ENCODE data around the gene ICA1.

The ICA1 gene

DNA sequence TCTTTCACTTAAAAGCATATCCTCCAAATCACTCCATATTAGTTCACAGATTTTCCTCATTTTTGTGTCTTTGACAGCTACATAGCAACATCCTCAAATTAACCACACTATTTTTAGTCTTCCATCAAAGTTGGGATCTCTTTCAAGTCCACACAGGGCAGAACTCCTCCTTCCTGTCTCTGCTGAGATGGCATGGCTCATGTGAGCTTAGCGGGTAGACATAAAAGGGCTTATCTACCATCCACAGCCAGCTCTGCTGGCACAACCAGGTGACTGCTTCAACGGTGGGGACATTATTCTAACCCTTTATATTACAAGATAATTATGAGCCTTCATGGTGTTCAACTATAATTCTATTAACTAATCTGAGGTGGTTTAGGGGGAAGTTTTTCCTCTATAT lies 35.5 kb downstream of the ICA1 start:
- DNase-seq: no peak

- no peak for DNase-seq
Measured at GRCh38 chr7:8221567-8221966, 40.4 kb downstream of the ICA1 start.

DNA sequence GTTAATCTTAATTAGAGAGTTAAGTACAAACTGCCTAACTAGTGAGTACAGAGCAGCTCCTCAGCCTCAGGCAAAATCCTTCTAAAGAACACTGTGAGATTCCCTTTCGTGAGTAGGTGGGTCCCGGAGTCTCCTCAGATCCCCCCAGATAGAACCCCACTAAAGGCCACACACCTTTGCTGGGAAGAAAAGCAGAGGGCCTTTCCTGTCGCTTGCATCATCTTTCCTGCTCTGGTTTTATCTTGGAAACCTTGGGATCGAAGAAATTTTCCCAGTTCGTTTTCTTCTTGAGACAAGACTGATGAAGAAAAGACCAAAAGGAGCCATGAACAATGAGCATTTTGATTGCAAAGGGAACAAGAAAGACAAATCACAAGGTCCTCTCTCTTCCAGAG lies 40.9 kb downstream of the ICA1 start:
- DNase-seq: no peak

DNA sequence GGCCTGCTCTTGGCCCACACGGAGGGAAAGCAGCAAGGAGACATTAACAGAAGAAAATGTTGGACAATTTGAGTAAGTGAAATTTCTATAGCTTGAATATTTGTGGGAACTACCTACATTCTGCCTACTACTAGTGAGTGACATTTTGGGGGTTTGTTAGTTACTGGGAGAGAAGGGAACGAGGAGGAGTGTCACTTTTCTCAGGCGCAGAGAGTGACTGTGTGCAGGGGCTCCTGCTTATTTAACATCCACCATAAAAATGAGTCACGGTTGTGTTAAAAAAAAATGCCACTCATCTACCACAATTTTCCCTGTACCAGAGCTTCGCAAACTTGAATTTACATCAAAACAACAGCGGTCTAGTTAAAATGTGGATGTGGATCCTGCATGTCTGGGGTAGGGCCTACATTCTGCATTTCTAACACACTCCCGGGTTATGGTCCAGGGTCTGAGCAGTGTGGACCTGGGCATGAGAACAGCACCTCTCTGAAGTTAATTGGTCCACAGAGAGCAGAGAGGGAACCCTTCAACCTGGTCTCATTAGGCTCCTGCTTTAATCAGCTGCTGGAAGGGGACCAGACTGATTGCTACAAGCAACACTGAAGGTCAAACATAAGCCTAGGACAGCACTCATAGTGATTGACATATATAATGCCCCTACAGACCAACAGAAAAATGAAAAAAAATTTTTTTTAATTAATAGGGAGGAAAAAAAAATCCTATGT lies 41.4 kb downstream of the ICA1 start:
- DNase-seq: no peak

- peak; percentile 69 for DNase-seq
Measured at GRCh38 chr7:8217200-8218068, 44.5 kb downstream of the ICA1 start.

- DNase-seq: no peak
Measured at GRCh38 chr7:8216334-8216690, 45.7 kb downstream of the ICA1 start.

GRCh38 chr7:8215648-8216333 lies 46.2 kb downstream of the ICA1 start:
- no peak for DNase-seq

GRCh38 chr7:8214244-8214824 lies 47.6 kb downstream of the ICA1 start:
- no peak for DNase-seq

DNA sequence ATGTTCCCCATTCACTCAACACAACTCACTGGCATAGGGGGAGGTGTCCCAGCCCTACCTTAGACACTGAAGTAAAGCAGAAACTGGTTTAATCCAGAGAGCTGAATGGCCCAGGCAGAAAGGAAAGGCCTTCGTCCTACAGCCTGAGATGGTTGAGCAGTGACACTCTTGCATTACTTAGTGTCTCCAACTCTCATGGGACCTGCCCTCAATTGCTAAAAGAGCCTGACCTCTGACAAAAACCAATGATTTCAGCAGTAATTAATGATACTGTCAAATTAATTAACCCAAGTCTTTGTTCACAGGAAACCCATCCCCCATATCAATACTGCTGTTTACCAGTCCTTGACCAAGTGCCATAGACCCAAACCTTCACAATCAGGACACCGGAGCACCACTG lies 48.6 kb downstream of the ICA1 start:
- no peak for DNase-seq

- no peak for DNase-seq
Measured at GRCh38 chr7:8212638-8213037, 49.3 kb downstream of the ICA1 start.

DNA sequence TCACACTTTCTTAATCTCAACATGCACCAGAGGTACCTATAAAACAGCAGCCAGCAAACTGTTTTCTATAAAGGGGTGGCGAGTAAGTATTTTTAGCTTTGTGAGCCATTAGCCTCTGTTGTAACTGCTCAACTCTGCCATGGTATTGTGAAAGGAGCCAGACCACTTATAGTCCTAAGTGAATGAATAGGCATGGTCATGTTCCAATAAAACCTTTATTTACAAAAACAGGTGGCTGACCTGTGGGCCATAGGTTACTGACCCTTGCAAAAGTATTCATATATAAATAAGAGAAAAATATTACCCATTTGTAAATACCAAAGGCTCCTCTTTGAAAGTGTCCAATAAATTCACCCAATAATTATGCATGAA lies 50.3 kb downstream of the ICA1 start:
- DNase-seq: no peak

DNA sequence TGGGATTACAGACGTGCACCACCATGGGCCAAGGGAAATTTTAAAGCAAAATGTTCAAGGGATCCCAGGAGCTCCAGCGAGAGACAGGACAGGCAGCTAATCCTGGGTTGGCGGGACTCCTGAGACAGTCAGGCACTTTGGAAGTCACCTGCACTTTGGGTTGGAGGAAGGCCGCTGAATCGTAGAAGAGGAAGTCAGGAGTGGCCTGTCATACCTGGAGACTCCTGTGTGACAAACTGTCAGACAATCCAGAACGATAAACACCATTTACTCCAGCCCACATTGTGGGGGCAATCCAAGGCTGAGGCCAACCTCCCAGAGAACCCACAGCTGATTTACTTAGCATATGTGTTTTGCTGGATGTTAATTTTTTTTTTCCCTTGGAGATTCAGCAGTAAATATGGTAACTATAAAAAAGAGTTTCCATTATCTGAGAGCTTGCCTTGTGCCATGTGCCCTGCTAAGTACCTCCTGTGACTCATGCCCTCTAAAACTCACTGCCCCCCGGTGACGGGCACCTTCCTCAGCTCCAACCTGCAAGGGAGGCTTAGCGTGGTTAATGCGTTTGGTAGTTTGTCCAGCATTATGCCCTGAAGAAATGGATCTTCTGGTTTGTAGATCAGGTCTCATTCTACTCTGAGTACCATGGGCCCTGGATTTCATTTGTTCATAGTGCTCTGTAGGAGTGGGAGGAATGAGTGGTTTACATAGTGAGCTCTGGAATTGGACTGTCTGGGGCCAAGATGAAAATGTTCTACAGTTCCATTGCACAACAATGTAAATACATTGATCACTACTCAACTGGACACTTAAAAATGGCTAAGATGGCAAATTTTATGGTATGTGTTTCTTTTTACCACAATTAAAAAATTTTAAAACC lies 50.9 kb downstream of the ICA1 start:
- DNase-seq: no peak

GRCh38 chr7:8209353-8209752 lies 52.6 kb downstream of the ICA1 start:
- no peak for DNase-seq

DNA sequence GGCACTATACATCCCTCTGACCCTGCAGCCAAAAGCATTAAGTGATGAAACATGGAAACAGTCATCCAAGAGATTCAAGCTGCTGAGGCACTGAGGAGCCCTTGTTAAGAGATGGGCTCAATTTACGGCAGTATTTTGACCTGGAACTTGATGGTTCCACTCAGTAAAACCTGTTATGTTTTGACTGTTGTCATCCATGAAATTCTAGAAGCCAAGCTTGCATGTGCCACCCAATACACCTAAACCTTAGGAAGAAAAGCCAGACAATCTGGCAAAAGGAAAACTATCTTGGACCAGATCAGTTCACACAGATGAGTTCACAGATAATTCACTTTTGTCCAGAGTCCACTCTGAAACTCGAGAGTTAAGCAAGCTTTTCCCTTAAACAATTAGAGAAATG lies 53.2 kb downstream of the ICA1 start:
- DNase-seq: no peak

GRCh38 chr7:8206956-8207355 lies 55.0 kb downstream of the ICA1 start:
- no peak for DNase-seq

GRCh38 chr7:8205537-8205936 lies 56.4 kb downstream of the ICA1 start:
- no peak for DNase-seq

GRCh38 chr7:8205031-8205387 lies 57.0 kb downstream of the ICA1 start:
- no peak for DNase-seq

DNA sequence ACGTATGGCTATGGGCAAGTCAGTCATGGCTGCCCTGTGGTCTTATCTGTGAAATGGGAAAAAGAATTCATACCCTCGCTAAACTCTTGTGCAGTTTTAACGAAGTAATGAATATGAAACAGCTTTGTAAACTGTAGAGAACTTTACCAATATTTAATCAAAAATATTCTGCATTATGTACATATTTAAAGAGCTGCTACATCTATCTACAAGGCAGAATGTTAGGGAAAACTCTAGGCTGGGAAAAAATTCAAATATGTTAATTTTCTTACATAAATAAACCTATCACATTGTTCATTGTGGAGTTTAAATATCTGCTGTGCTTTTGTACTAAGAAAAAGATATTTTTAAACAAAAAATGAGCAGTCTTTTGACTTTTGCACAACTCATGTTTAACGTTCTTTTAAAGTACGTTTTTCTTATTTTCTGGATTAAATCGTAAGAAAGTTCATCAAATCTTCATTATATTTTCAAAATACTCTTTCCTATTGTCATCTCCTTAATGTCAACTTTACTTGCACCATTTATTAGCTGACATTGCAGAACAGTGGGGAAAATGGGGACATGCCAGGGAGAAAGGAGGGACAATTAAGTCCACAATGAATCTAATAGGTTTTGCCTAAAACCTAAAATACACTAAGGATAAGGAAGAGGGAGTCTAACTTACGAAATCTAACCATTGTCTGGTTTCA lies 57.5 kb downstream of the ICA1 start:
- no peak for DNase-seq

- no peak for DNase-seq
Measured at GRCh38 chr7:8201846-8202441, 60.0 kb downstream of the ICA1 start.

DNA sequence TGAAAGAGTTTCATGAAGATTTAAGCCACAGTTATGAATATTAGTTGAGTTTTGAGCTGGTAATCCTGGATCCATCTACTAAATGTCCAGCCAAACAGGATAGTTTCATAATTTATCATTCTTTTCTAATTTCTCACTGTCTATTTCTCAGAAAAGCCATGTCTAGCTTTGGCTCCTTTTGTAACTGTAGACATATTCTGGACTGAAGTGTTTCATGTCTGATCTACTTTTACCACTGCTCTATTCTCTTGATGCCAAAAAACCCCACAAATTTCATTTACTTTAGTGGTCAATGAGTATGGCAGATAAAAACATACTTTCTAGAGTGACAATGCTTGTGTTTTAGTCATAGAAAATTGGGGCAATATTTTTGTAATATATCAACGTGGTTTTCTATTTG lies 61.2 kb downstream of the ICA1 start:
- DNase-seq: no peak

DNA sequence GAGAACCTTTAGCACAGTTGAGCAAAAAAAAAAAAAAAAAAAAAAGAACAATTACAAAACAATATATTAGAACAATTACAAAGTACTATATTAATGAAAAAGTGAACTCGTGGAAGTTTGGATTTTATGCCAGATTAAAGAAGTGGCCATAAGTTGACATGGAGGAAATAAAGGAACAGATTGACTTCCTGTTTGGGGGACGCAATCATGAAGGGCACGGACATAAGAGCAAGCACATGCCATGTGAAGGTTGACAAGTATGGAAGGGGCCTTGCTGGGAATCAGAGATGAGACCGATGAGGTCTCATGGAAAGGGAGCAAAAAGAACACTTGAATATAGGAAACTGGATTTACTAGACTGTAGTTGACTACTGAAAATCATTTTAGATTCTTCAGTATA lies 61.7 kb downstream of the ICA1 start:
- no peak for DNase-seq
